Astrocyte (in vitro differentiated cells and primary cell): ENCODE results near the gene C3orf62.

Experiments used
- EZH2 ChIP-seq: IDR thresholded peaks from 2 replicates; pipeline ENCODE4 v1.6.1; 2012; ENCODE audit warnings: mild to moderate bottlenecking, low read length, inconsistent platforms; ENCODE audit not compliant: insufficient read depth
- TF ChIP-seq, protein P1 (sequence below): IDR thresholded peaks from 2 replicates; pipeline ENCODE4 v1.5.1; 2011; ENCODE audit warnings: low read depth, mild to moderate bottlenecking, inconsistent platforms, low read length, moderate library complexity; ENCODE audit not compliant: insufficient read depth

DNA sequence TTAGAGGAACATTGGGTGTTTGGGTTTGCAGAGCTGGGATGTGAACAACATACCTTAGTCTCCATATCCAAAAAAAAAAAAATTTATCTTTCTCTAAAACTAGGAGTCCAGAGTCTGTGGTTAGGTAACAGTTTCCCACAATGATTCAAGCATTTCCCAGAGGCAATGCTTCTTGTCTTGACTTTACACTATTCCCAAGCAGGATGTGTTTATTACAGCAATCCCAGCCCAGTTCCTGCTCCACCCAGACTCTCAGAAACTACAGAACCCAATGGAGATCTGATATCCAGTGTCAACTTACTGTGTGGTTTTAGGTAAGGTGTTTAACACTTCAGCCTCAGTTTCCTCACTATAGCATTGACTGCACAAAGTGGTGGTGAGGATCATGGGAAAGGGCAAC, 2.3 kb upstream of the C3orf62 start:
- no peak for TF ChIP-seq EZH2
- TF ChIP-seq, protein P1, sequence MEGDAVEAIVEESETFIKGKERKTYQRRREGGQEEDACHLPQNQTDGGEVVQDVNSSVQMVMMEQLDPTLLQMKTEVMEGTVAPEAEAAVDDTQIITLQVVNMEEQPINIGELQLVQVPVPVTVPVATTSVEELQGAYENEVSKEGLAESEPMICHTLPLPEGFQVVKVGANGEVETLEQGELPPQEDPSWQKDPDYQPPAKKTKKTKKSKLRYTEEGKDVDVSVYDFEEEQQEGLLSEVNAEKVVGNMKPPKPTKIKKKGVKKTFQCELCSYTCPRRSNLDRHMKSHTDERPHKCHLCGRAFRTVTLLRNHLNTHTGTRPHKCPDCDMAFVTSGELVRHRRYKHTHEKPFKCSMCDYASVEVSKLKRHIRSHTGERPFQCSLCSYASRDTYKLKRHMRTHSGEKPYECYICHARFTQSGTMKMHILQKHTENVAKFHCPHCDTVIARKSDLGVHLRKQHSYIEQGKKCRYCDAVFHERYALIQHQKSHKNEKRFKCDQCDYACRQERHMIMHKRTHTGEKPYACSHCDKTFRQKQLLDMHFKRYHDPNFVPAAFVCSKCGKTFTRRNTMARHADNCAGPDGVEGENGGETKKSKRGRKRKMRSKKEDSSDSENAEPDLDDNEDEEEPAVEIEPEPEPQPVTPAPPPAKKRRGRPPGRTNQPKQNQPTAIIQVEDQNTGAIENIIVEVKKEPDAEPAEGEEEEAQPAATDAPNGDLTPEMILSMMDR = no peak
